IPS-20b (cell line): ENCODE measurements around the gene ITSN1.
"Not testable (repeated sequence)": the region's sequence is repeated elsewhere in the genome, so short reads cannot be mapped to it uniquely, and the experiment has no call there.

ENCODE experiments used
- H3K27ac ChIP-seq: one replicate; pipeline ENCODE4 v1.5.1; 2013; ENCODE audit warnings: low read length
- H3K27me3 ChIP-seq: 2 replicates; pipeline ENCODE4 v1.6.1; 2013; ENCODE audit warnings: mild to moderate bottlenecking, low read length, inconsistent platforms; ENCODE audit not compliant: insufficient read depth
- H3K36me3 ChIP-seq: 2 replicates; pipeline ENCODE4 v1.6.1; 2013; ENCODE audit warnings: low read depth, mild to moderate bottlenecking, inconsistent platforms, low read length, moderate library complexity; ENCODE audit not compliant: insufficient read depth
- H3K4me1 ChIP-seq: 2 replicates; pipeline ENCODE4 v1.6.1; 2013; ENCODE audit warnings: mild to moderate bottlenecking, control low read depth, inconsistent platforms, low read length, moderate library complexity; ENCODE audit not compliant: insufficient read depth
- H3K4me3 ChIP-seq: 2 replicates; pipeline ENCODE4 v1.5.1; 2013; ENCODE audit warnings: mild to moderate bottlenecking, low read length, inconsistent platforms
- H3K9ac ChIP-seq: 2 replicates; pipeline ENCODE4 v1.6.1; 2013; ENCODE audit warnings: low read depth, mild to moderate bottlenecking, inconsistent platforms, low read length, moderate library complexity
- H3K9me3 ChIP-seq: 2 replicates; pipeline ENCODE4 v1.6.1; 2013; ENCODE audit warnings: mild to moderate bottlenecking, low read depth, low read length, inconsistent platforms; ENCODE audit not compliant: insufficient read depth

ITSN1 gene

GRCh38 chr21:33860332-33860879 is 218.1 kb downstream of the ITSN1 start:
- H3K27ac ChIP-seq = no peak overlapping the region
- H3K9ac ChIP-seq = no peak overlapping the region
- H3K4me3 ChIP-seq = no peak overlapping the region
- no peaks in the 10 kb centered on the region for H3K27me3 ChIP-seq
- H3K36me3 ChIP-seq = no peaks in the 10 kb centered on the region
- no peaks in the 10 kb centered on the region for H3K9me3 ChIP-seq
- peaks cover 9% of the 10 kb centered on the region; the same call in 1 of the 2 replicates for H3K4me1 ChIP-seq

GRCh38 chr21:33861125-33861524 is 218.8 kb downstream of the ITSN1 start:
- Histone ChIP-seq H3K27ac (no peak overlapping the region), H3K27me3 (no peaks in the 10 kb centered on the region), H3K4me3 (no peak overlapping the region), H3K9ac (no peak overlapping the region), H3K4me1 (peaks cover 9% of the 10 kb centered on the region; the same call in 1 of the 2 replicates), H3K9me3 (no peaks in the 10 kb centered on the region), H3K36me3 (no peaks in the 10 kb centered on the region)

GRCh38 chr21:33863191-33863590 is 220.9 kb downstream of the ITSN1 start:
- not testable (repeated sequence) for H3K9ac ChIP-seq, H3K4me3 ChIP-seq, H3K27ac ChIP-seq, H3K36me3 ChIP-seq, H3K4me1 ChIP-seq, H3K27me3 ChIP-seq, H3K9me3 ChIP-seq

- H3K4me1 ChIP-seq = peaks cover under 1% of the 10 kb centered on the region; the same call in 1 of the 2 replicates
- H3K9me3 ChIP-seq = no peaks in the 10 kb centered on the region
- no peak overlapping the region for H3K4me3 ChIP-seq
- no peaks in the 10 kb centered on the region for H3K36me3 ChIP-seq
- no peak overlapping the region for H3K27ac ChIP-seq
- no peak overlapping the region for H3K9ac ChIP-seq
- no peaks in the 10 kb centered on the region for H3K27me3 ChIP-seq
These were observed 221.8 kb downstream of the ITSN1 start for GRCh38 chr21:33864150-33864549.

- Histone ChIP-seq H3K4me3 (no peak overlapping the region), H3K27me3 (no peaks in the 10 kb centered on the region), H3K9me3 (no peaks in the 10 kb centered on the region), H3K36me3 (no peaks in the 10 kb centered on the region), H3K9ac (no peak overlapping the region), H3K4me1 (no peaks in the 10 kb centered on the region), H3K27ac (no peak overlapping the region)
These were observed 222.9 kb downstream of the ITSN1 start for GRCh38 chr21:33865176-33865575.

- H3K4me1 ChIP-seq = no peaks in the 10 kb centered on the region
- no peak overlapping the region for H3K9ac ChIP-seq
- no peaks in the 10 kb centered on the region for H3K9me3 ChIP-seq
- no peaks in the 10 kb centered on the region for H3K27me3 ChIP-seq
- no peak overlapping the region for H3K4me3 ChIP-seq
- no peaks in the 10 kb centered on the region for H3K36me3 ChIP-seq
- H3K27ac ChIP-seq = no peak overlapping the region
These were observed 223.8 kb downstream of the ITSN1 start for GRCh38 chr21:33865996-33866575.

GRCh38 chr21:33866826-33867225 is 224.5 kb downstream of the ITSN1 start:
- Histone ChIP-seq H3K9me3 (no peaks in the 10 kb centered on the region), H3K9ac (no peak overlapping the region), H3K4me3 (no peak overlapping the region), H3K27me3 (no peaks in the 10 kb centered on the region), H3K27ac (no peak overlapping the region), H3K36me3 (no peaks in the 10 kb centered on the region), H3K4me1 (no peaks in the 10 kb centered on the region)

- H3K27me3 ChIP-seq, H3K27ac ChIP-seq, H3K4me3 ChIP-seq, H3K4me1 ChIP-seq, H3K9me3 ChIP-seq, H3K36me3 ChIP-seq, H3K9ac ChIP-seq: not testable (repeated sequence)
These were observed 225.6 kb downstream of the ITSN1 start for GRCh38 chr21:33867868-33868267.

- Histone ChIP-seq H3K4me1 (no peaks in the 10 kb centered on the region), H3K9me3 (no peaks in the 10 kb centered on the region)
These were observed 227.6 kb downstream of the ITSN1 start for GRCh38 chr21:33869873-33870272.

GRCh38 chr21:33870768-33871167 is 228.5 kb downstream of the ITSN1 start:
- no peak overlapping the region for H3K27ac ChIP-seq
- no peak overlapping the region for H3K9ac ChIP-seq
- no peak overlapping the region for H3K4me3 ChIP-seq
- no peaks in the 10 kb centered on the region for H3K27me3 ChIP-seq
- H3K9me3 ChIP-seq = no peaks in the 10 kb centered on the region
- no peaks in the 10 kb centered on the region for H3K4me1 ChIP-seq
- no peaks in the 10 kb centered on the region for H3K36me3 ChIP-seq

More at GRCh38 chr21:33869873-33870272, 227.6 kb downstream of the ITSN1 start:
- Histone ChIP-seq H3K4me3 (no peak overlapping the region), H3K36me3 (no peaks in the 10 kb centered on the region), H3K9ac (no peak overlapping the region), H3K27ac (no peak overlapping the region), H3K27me3 (no peaks in the 10 kb centered on the region)

- Histone ChIP-seq H3K4me1 (no peaks in the 10 kb centered on the region), H3K27me3 (no peaks in the 10 kb centered on the region), H3K9me3 (no peaks in the 10 kb centered on the region), H3K4me3 (no peak overlapping the region), H3K36me3 (no peaks in the 10 kb centered on the region), H3K27ac (no peak overlapping the region), H3K9ac (no peak overlapping the region)
These were observed 228.9 kb downstream of the ITSN1 start for GRCh38 chr21:33871171-33871570.

GRCh38 chr21:33872881-33873515 is 230.7 kb downstream of the ITSN1 start:
- Histone ChIP-seq H3K9me3 (no peaks in the 10 kb centered on the region), H3K36me3 (no peaks in the 10 kb centered on the region), H3K27ac (no peak overlapping the region), H3K9ac (no peak overlapping the region), H3K4me3 (no peak overlapping the region), H3K4me1 (no peaks in the 10 kb centered on the region), H3K27me3 (no peaks in the 10 kb centered on the region)
